ENCODE results near the gene NHS. TPM values are rescaled to one million over a fixed set of nuclear protein-coding genes. Genes with fewer than 3 reads are reported as not detected.

NHS gene
- total RNA-seq, 1 donor from 2014 or later = 1.2 TPM

DNA sequence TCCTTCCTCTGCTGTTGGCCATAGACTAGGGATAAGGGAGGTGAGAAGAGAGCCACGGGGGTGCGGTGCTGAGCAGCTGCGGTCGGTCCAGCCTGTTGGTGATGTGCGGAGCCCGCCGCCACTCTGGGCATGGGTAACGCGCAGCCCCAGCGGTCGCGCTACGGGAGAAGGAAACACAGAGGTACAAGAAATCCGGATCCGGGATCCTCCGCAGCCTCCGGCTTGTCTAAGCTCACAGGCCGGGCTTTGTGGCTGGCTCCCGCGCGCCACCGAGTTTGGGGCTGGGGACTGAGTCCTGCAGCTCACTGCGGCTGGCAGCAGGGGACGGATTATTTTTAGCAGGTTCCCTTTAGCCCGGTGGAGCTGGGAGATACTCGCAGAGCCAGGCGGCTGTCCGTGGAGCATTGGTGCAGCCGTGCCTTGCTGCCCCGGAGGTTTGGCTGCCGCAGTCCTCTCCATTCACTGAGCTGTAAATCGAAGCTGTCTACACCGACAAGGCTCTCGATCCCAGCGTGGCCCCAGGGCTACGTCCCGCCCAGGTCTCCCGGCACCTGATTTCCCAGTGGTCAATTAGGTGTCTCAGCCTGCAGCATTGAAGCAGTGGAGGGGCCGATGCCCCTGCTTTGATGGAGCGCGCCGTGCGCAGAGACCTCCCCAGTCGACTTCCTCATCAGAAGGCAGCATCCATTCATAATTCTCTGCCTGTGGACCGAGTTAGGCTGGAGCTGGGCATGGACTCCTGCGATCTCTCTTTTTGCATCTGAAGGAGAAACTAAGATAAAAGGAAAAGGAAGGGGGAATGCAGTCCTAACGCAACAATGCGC lies 280.4 kb downstream of the NHS start:
- no peak for DNase-seq (ENCODE audit: extremely low read depth, low read depth, low spot score)

DNA sequence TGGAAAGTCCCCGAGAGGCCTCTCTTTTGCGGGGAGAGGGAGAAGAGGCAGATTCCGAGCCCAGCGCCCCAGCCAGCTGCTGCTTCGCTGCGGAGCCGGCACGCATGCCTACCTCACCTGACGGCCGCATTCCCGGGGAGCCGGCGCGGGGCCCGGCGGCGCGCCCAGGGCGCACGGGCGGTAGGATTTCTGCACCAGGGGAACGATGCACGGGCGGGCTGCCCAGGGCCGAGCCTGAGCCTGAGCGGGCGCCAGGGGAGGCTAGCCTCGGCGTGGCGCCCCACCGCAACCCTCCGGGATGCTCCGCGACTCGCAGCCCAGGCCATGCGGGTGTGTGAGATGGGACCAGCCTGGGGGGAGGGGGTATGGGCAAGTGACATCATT lies 281.0 kb downstream of the NHS start:
- no peak for DNase-seq (ENCODE audit: extremely low read depth, low read depth, low spot score)

DNA sequence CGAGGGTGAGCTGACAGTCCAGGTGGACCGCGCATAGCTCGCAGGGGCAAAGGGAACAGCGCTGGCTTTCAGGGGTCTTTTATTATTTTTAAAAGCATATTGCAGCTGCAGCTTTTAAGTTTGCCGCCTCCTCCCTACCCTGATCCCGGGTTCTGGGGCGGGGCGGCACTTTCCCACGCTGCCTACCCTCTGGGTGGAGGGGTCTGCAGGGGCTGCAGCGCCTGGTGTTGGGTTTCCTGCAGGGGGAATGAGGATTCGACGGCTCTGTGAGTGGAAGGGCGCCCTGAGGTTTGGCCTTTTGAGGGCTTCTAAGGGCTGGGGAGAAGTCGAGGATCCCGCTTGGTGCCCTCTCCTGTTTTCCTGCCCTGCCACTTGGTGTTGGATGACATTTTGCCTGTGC lies 281.6 kb downstream of the NHS start:
- DNase-seq (ENCODE audit: extremely low read depth, low read depth, low spot score) = no peak

DNA sequence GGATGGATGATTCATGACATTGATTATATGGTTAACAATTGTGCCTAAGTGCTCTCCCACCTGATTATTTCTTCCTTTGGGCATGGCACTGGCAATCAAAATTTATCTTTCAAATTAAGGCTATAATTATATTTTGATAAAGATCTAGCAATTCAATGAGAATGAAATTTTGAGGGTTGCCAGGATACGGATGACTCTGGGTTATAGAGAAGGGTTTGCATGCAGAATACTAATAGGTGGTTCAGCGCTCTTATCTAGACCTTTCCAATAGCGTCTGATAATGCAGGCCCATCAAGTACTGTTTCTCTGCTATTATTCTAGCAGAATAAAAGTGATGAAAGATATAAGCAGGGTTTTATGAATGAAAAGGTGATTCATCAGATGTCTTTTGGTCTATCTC lies 287.4 kb downstream of the NHS start:
- DNase-seq (ENCODE audit: extremely low read depth, low read depth, low spot score) = no peak

DNA sequence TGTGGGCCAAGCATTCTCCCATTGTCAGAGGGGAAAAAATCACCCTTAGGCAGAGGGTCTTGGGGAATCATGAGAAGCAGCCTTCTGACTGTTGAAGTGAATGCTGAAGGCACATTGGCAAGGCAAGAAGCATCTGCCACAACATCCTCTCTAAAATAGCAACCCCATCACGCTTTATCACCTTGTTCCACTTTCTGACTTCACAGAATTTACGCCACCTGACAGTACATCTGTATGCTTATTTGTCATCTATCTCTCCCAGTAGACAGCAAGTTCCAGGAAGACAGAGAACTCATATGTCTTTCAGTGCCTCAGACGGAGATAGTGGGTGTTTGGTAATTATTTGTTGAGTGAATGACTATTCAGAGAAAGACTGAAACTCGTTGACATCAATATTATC lies 293.9 kb downstream of the NHS start:
- DNase-seq (ENCODE audit: extremely low read depth, low read depth, low spot score) = no peak

DNA sequence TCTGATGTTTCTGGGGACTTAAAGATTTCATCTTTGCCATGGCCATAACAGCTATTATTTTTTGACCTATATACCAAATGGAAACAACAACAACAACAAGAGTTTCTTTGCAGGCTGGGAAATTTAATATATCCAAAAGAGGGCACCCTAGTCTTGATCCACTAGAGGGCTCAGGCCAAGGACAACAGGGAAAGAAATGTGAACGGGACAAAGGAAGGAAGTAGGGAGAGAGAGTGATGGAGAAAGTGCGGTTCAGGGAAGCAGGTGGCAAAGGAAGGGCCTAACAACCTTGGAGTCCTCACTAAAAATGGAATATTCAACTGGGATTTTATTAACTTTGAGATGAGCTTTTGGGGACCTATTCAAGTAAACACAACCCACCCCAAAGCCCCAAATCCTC lies 294.5 kb downstream of the NHS start:
- DNase-seq (ENCODE audit: extremely low read depth, low read depth, low spot score) = no peak

DNA sequence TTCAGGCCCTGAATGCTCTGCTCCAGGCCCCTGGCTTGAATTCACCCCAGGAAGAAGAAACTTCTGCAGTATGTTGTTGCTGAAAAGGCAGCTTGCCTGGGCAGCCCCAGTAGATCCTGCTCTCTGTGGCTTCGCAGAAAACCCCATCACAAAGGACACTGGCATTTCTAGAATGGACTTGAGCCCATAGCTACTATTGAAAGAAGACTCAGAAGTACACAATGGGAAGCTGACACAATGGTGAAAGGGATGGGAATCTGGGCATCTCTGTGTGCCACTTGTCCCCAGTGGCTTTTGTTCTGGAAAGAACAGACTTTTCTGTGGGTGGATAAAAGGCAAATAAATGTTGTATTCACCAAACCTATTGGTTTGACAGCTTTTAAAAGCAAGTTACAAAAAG lies 294.9 kb downstream of the NHS start:
- DNase-seq (ENCODE audit: extremely low read depth, low read depth, low spot score) = no peak

DNA sequence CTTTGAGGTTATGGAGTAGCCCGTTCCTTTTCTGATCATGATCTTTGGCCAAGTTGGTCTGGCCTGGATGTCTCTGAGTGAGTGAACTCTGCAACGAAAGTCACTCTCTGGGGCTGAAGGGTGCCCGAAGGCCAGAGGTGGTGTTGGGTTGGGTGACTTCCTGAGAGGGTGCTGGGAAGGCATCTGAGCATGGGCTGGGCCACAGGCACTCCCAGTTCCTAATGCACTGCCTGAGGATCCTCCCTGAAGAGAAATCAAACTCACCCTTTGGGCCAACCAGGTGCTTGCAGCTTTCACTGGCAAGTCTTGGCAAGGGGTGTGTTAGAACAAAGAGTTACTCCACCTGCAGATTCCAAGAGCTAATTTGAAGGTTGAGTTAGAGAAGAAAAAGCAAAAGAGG lies 295.9 kb downstream of the NHS start:
- no peak for DNase-seq (ENCODE audit: extremely low read depth, low read depth, low spot score)

DNA sequence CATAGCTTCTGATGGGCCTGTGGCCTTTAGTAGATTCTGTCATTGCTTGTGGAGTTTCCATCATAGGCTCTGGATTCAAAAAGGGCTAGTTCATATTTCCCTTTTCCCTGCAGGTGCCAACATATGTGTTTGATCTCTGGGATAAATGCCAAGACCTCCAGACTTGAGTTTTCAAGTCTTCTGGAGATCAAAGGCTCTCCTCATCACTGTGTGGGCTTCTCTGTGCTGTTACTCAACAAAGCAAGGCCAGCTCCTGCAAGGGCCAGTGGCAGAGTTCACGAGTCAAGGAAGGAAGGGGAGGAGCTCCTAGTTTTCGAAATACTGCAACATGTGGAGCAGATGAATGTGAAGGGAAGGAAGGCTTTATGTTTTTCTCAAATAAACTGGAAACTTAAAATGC lies 299.6 kb downstream of the NHS start:
- no peak for DNase-seq (ENCODE audit: extremely low read depth, low read depth, low spot score)

DNA sequence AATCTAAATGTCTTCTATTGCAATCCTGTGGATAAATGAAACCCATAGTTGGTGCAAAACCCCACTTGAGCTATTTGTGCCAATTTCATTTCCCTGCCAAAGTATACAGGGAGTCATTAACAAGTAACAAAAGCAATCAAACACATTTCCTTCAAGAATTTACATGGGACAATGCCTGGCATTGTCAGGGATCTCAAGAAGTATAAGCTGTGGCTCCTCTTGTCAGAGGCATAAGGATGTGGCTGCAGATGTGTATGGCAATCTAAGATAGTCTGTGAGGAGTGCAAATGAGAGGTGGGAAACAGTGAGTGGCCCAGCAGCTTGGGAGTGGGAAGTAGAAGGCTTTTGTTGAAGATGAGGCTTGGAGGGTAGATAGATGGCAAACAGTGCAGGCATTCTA lies 304.3 kb downstream of the NHS start:
- no peak for DNase-seq (ENCODE audit: extremely low read depth, low read depth, low spot score)

DNA sequence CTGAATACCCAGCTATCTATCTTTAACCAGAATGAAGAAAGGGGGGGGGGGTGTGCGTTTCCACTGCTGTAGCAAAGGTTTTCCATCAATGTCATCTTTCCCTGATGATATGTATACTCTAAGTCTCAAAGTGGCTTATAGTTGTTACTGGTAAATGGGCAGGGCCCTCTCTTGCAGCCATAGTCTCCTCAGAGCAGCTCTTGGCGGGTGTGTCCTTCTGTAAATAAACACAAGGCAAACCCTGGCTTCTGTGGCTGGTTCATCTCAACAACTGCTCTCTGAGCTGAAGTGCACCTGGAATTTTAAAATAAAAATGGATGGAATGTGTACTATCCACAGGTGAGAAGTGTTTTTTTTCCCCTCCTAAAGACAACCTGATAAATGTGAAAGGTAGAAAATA lies 304.8 kb downstream of the NHS start:
- no peak for DNase-seq (ENCODE audit: extremely low read depth, low read depth, low spot score)

DNA sequence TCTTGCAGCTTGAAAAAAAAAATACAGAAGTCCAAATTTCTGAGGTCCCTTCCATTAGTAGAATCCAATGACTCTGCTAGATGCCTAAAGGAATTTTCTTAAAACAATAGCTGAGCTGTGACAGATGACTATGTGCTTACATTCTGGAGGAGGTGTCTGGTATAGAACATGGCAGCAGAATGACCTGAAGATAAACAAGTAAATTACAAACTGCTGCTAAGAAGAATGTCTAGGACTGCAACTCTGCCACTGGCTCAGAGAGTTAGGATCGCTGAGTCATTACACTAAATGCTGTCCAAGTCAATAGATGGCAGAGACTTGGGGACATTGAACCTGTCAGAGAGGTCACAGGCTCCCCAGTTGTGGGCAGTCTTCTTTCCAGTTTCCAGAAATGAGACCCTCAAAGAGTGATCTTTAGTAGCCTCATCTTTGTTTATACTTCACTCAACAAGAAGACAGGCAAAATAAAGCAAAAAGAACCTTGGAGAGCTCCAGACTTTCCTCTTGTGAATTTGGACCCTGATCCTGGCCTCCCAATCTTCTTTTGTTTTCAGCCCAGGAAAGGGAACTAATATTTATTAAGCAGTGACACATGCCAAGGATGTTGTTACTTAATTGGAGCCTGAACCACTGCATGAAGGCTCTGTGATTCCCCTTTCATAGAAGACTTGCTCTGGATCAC lies 305.9 kb downstream of the NHS start:
- DNase-seq (ENCODE audit: extremely low read depth, low read depth, low spot score) = no peak

DNA sequence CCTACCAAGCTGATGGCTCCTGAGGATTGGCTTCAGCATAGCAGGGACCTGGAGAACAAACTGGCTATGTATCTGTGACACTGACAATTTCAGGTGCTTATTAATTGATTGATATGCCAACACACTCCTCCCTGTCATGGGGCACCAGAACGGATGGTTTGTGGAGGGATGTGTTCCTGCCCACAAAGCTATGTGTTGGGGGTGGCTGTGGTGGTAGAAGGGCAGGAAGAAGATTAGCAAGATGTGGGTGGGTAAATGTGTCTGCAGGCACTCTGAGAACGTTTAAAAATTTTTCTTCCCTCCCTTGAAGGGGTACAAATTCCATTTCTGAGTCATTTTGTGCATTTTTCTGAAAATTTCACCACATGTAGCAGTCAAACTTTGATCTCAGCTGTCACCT lies 307.3 kb downstream of the NHS start:
- DNase-seq (ENCODE audit: extremely low read depth, low read depth, low spot score) = no peak

DNA sequence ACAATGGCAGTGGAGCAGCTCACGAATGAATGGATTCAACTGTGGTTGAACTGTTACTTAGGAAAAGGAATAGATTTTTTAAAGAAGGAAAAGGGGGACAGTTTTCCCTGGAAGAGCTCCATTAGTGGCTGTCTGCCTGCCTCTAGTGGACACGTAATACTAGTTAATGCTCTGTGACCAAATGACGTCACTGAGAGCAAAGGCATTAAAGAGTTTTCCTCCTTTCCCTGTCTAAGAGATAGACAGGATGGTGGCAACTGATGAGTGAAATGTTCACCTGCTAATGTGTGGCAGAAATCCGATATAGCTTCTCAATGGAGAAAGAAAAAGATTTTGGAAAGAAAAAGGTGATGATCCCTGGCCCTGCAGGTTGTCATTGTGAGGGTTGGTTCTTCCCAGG lies 310.0 kb downstream of the NHS start:
- no peak for DNase-seq (ENCODE audit: extremely low read depth, low read depth, low spot score)

DNA sequence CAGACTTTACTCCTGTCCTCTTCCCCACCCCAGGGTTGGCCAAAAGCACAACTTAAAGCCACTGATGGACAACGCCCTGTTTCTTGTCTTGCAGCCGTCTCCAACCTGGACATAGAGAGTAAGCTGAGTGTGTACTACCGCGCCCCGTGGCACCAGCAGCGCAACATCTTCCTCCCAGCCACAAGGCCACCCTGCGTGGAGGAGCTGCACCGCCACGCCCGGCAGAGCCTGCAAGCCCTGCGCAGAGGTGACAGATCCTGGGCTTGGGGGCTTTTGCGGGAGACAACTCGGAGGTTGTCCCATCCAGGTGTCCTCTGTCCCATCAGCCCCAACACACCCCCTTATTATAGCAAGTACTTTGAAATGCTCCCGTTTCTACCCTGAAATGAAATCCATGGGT lies 312.6 kb downstream of the NHS start:
- no peak for DNase-seq (ENCODE audit: extremely low read depth, low read depth, low spot score)

DNA sequence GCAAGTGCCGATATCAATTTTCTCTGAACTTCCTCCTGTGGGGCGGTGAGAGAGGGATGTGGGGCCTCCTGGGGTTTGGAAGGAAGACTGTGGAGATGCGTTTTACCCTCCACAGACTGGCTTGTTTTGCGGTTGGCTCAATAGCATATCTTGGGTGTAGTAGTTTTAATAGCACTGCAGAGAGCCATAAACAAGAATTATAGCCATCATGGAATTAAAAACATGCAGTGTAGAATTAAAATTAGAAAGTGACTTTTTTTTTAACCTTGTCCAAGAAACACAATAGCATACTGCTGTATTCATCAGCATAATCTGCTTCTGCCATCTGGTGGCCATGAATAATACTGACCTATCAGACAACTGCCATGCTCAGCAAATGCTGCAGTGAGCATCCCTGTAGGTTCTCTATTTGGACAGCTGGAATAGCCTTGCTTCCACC lies 315.0 kb downstream of the NHS start:
- peak; percentile 27 for DNase-seq (ENCODE audit: extremely low read depth, low read depth, low spot score)

DNA sequence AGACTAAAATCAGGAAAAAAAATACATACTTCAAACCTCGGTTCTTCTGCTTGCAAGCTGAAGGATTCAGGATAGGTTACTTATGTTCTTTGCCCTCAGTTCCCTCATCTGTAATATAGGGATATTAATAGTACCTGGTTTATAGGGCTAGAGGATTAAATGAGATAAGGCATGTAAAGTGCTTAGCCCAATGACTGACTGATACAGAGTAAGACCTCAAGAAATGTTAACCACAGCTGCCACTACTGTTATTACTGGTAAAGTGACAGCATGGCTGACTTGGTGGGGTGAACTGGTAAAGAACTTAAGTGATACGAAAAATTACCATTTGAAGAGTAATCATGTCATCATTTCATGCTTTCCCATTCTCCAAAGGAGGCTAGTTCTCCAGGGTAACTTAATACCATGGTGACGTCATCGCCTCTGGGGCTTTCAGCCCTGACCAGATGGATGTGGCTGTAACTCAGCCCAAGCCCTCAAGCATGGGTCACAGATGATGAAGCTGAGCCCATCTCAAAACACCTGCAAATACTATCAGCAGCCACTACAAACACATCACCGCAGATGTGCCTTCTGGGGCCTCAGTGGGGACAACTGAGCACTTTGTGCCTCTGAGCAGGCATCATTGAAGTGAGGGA lies 317.8 kb downstream of the NHS start:
- no peak for DNase-seq (ENCODE audit: extremely low read depth, low read depth, low spot score)

DNA sequence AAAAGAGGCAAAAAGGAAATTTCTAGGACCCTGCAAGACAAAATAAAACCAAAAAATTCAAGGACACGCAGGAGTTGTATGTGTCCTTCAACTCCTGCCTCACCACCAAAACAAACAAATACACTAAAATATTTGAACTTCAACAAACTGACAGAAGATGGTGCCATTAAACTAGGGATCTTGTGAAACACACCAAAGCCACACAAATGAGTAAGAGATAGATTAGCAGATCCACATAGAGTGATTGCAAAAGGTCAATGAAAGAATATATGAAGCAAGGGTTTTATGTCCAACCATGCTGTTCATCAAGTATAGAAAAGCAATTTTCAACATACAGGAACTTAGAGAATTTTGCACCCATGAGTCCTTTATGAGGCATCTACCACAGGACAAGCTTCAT lies 322.2 kb downstream of the NHS start:
- DNase-seq (ENCODE audit: extremely low read depth, low read depth, low spot score) = no peak

DNA sequence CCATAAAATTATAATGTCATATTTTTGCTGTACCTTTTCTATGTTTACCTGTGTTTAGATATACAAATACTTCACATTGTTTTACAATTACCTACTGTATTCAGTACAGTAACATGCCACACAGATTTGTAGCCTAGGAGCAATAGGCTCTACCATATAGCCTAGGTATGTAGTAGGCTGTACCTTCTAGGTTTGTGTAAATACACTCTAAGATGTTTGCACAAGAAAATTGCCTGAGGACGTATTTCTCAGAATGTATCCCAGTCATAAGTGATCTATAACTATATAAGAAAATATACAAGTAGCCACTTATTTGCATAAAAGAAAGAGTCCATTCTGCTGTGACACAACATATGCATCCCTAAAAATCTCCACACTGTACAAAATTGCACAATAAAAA lies 326.0 kb downstream of the NHS start:
- DNase-seq (ENCODE audit: extremely low read depth, low read depth, low spot score) = no peak

DNA sequence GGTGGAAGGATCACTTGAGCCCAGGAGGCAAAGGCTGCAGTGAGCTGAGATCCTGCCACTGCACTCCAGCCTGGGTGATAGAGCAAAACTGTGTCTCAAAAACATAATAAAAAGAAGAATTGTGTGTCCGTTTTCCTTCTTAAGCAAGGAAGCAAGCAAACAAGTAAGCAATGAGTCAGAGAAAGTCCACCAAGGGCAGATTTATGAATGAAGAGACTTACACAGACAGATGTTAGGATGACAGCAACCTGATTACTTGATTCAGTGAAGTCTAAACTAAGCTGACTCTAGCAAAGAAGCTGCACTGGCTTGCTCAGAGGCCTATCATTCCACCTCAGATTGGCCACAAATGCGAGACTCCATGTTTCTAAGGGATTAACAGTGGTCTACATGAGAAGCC lies 328.2 kb downstream of the NHS start:
- no peak for DNase-seq (ENCODE audit: extremely low read depth, low read depth, low spot score)

DNA sequence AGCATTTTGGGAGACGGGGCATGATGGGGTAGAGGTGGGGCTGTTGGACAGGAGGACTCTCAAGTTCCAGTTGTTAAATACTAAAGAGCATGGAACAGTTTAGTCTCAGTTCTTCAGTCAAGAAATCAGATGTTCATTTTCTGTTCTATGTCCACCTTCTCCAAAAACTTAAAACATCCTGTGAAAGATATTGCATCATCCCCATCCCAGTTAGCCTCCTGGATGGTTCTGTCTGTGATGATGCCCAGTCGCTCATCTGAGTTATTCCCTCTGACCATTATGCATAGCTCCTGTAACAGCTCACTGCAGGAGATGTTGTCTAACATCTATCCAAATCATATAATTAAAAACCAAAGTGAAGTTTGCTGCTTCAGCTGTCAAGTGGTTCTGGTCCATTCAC lies 330.2 kb downstream of the NHS start:
- DNase-seq (ENCODE audit: extremely low read depth, low read depth, low spot score) = no peak

DNA sequence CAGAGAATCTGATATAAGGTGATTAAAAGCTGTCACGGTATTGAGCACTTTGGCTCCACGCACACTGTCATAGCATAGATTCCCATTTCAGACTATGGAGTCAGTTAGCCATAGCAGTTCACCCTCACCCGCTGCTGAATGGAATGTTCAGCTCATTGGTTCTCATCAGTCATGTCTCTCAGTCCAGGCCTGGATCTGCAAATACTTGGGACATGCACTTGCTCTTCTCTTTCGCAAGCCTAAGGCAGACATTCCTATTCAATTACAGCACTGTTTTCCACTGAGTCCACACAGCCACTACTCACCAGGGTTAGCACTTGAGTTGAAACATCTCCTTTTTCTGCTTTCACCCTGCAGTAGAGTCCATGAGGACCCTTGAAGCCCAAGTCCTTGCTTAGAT lies 331.7 kb downstream of the NHS start:
- no peak for DNase-seq (ENCODE audit: extremely low read depth, low read depth, low spot score)

All from glomerular endothelial cell (primary cell).